ENCODE measurements around the gene CHST15. TPM values are rescaled to one million over a fixed set of nuclear protein-coding genes. Genes with fewer than 3 reads are reported as not detected.

CHST15 gene
- total and polyA plus RNA-seq, 4 donors, result 2.9 to 16.5 (median 6.4) TPM

DNA sequence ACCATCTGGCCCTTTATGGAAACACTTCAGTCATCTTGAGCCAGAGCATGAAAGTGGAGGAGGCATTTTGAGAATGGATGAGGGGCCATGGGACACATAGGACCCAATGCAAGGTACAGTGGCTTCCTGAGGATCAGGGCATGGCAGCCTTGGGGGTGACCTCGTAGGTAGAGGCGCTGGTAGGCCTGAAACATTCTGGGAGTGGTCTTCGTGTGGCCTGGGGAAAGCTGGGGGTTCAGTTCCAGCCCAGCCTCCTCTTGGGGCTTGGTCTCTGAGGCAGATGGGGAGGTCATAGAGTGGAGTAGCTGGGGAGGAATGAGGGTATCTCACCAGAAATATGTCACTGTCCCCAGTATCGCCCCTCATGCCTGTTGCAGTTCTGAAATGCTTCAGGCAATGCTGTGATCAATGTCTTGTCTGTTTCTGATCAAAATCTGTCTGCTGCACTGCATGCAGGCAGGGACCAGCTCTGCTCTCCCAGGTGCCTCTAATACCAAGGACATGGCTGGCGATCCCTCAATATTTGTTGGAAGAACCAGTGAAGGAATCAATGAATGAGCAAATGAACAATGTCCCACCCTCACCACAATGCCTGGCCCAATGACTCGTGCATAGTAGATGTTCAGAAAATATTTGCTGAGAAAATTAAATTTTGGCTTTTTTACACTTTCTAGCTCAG lies 90.9 kb downstream of the CHST15 start:
- DNase-seq (ENCODE audit: low spot score), result no peak
- Histone ChIP-seq H3K4me1 (ENCODE audit: control insufficient read depth in 4 of 4, insufficient read depth in 4 of 4, low read length in 3 of 4) (no peaks in the 10 kb centered on the region), H3K27ac (ENCODE audit: low read depth in 1 of 2, low read length in 2 of 2) (no peak overlapping the region), H3K4me3 (ENCODE audit: low read depth in 1 of 3, low read length in 3 of 3) (no peak overlapping the region), H3K9me3 (ENCODE audit: control insufficient read depth in 4 of 4, low read length in 3 of 4) (no peaks in the 10 kb centered on the region), H3K27me3 (ENCODE audit: control insufficient read depth in 4 of 4, insufficient read depth in 4 of 4, low read length in 3 of 4) (no peaks in the 10 kb centered on the region), H3K9ac (ENCODE audit: low read depth in 1 of 2, low read length in 2 of 2) (no peak overlapping the region), H3K36me3 (ENCODE audit: control insufficient read depth in 4 of 4, insufficient read depth in 3 of 4, low read depth in 1 of 4, low read length in 3 of 4) (peaks cover 0 to 8% (median 3%) of the 10 kb centered on the region in 4 donors)
- WGBS, result 84% methylated on average over 6 of the region's 6 CpGs
- TF ChIP-seq EGR1 (IDR thresholded peaks at IDR 0.05; ENCODE audit: low read depth in 2 of 2) (no peak), ZBTB33 (IDR thresholded peaks at IDR 0.05) (no peak), HNF4A (conservative IDR thresholded peaks at IDR 0.05) (no peak), CTCF (IDR thresholded peaks at IDR 0.05; ENCODE audit: low read depth, low read length, missing input control) (no peak), NR2F2 (IDR thresholded peaks at IDR 0.05) (no peak), FOXA1 (IDR thresholded peaks at IDR 0.05) (no peak), REST (IDR thresholded peaks at IDR 0.05) (no peak), JUND (IDR thresholded peaks at IDR 0.05) (no peak), RXRA (IDR thresholded peaks at IDR 0.05) (no peak), RAD21 (IDR thresholded peaks at IDR 0.05) (no peak), HNF4G (IDR thresholded peaks at IDR 0.05) (no peak), TAF1 (conservative IDR thresholded peaks at IDR 0.05) (no peak), FOXA2 (IDR thresholded peaks at IDR 0.05) (no peak)
- TF ChIP-seq, protein P1, sequence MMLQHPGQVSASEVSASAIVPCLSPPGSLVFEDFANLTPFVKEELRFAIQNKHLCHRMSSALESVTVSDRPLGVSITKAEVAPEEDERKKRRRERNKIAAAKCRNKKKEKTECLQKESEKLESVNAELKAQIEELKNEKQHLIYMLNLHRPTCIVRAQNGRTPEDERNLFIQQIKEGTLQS (IDR thresholded peaks at IDR 0.05), result no peak
